HepG2 (cell line): ENCODE data around the gene ADCY7. TPM values are rescaled to one million over a fixed set of nuclear protein-coding genes. Genes with fewer than 3 reads are reported as not detected.

Source experiments
- CBFB ChIP-seq: sonication (generic); formaldehyde crosslinking; IDR thresholded peaks from 2 replicates; pipeline ENCODE4 v1.4.0; 2020; ENCODE audit warnings: missing genetic modification reagents
- FOXP1 ChIP-seq, 2 experiments: fragments of 450-650 bp in 1 of 2; IDR thresholded peaks; 2 replicates each; pipeline ENCODE4 v1.6.1; 2017 to 2018; ENCODE audit warnings: antibody characterized with exemption in 1 of 2
- GATAD2A ChIP-seq: IDR thresholded peaks from 2 replicates; pipeline ENCODE4 v1.6.1; 2016
- HIC2 ChIP-seq: sonication (generic); formaldehyde crosslinking; IDR thresholded peaks from 2 replicates; pipeline ENCODE4 v1.9.0; 2022; ENCODE audit warnings: low read depth, missing genetic modification reagents
- HMG20B ChIP-seq: conservative IDR thresholded peaks from 2 replicates; pipeline ENCODE4 v1.6.1; 2016; ENCODE audit warnings: missing genetic modification reagents, missing compliant biosample characterization
- SOX6 ChIP-seq, 2 experiments: fragments of 450-650 bp in 1 of 2; sonication (generic) in 1 of 2; formaldehyde crosslinking in 1 of 2; IDR thresholded peaks; 2 replicates each; pipeline versions ENCODE4 v1.4.0 to v1.6.1; 2017 to 2020; ENCODE audit warnings: antibody characterized with exemption in 1 of 2, mild to moderate bottlenecking in 1 of 2, missing genetic modification reagents in 1 of 2
- ZBTB43 ChIP-seq: sonication (generic); formaldehyde crosslinking; conservative IDR thresholded peaks from 2 replicates; pipeline ENCODE4 v1.4.0; 2020; ENCODE audit warnings: missing genetic modification reagents
- ZNF12 ChIP-seq: sonication (generic); formaldehyde crosslinking; IDR thresholded peaks from 2 replicates; pipeline ENCODE4 v1.5.0; 2020; ENCODE audit warnings: missing genetic modification reagents
- ZNF292 ChIP-seq: sonication (generic); formaldehyde crosslinking; IDR thresholded peaks from 2 replicates; pipeline ENCODE4 v1.8.1; 2022; ENCODE audit warnings: mild to moderate bottlenecking, low read depth, missing genetic modification reagents, borderline replicate concordance
- polyA plus RNA-seq, 8 experiments: library from polyadenylated mRNA; depleted of rRNA in 3 of 8; stranded (reverse) in 7 of 8; unstranded in 1 of 8; fragments of >200 nt; fragmentation: Illumina TruSeq in 4 of 8; extraction: Trizol in 4 of 8; gene quantifications; 2 replicates each; pipeline versions ENCODE4 v1.2.1 to v1.2.3, GENCODE V29; 2011 to 2016; ENCODE audit warnings: low read depth in 4 of 8, missing spikeins in 1 of 8, mixed read lengths in 1 of 8; ENCODE audit not compliant: insufficient read depth in 1 of 8
- total RNA-seq, 5 experiments: library from RNA; depleted of rRNA; stranded (reverse); fragments of >200 nt; fragmentation: Illumina TruSeq; extraction: Trizol; gene quantifications; 2 replicates each; pipeline ENCODE4 v1.2.3, GENCODE V29; 2016; ENCODE audit warnings: low read depth in 1 of 5
- TF ChIP-seq, protein P1 (sequence below): IDR thresholded peaks from 2 replicates; pipeline ENCODE4 v1.6.1; 2016
- TF ChIP-seq, protein P2 (sequence below): IDR thresholded peaks from 2 replicates; pipeline ENCODE4 v1.6.1; 2016; ENCODE audit warnings: missing compliant biosample characterization, missing genetic modification reagents, borderline replicate concordance
- TF ChIP-seq, protein P3 (sequence below), 2 experiments: IDR thresholded peaks; 2 replicates each; pipeline ENCODE4 v1.6.1; 2011 to 2012; ENCODE audit warnings: low read length in 2 of 2, borderline replicate concordance in 1 of 2, low read depth in 1 of 2, mild to moderate bottlenecking in 1 of 2, moderate library complexity in 1 of 2

The ADCY7 gene
- total and polyA plus RNA-seq, 2 of the 13 experiments (the other 11 are each of a cell fraction or from before 2014, with no cell fraction given) = 2.2 to 4.3 TPM

DNA sequence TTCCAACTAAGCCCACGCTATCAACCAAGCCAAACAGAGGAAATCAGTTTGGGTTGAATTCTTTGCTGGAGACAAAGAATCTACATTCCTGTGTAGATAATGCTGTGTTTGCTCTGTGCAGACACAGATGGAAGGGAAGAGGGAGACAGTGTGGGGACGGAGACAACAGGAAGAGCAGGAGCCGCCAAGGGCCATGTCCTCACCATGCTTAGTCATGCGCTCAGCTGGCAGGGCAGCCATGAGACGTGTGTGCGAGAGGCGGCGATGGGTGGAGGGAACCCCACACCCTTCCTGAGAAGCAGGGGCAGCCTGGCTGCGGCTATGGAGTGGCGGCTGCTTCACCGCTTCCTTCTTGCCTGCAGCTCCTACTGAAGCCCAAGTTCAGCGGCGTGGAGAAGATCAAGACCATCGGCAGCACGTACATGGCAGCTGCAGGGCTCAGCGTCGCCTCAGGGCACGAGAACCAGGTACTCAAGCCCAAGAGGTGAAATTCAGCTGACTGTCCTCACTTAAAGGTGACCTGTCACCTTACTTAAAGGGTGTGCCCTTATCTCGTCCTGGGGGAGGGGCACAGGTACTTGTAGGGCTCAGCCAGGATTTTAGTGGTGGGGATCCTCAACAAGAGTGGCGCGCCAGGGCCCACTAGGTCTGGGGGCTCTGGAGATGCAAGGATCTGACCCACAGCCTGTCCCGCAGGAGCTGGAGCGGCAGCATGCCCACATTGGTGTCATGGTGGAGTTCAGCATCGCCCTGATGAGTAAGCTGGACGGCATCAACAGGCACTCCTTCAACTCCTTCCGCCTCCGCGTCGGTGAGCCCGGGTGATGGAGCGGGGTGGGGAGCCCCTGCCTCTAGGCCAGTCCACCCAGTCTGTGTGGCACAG is 47.5 kb downstream of the ADCY7 start (continued):
- TF ChIP-seq HIC2 (0 out of 2 replicates have a peak, but pooled peaks have one; percentile 22), ZNF292 (CRISPR knock-in tag) (0 out of 2 replicates have a peak, but pooled peaks have one; percentile 36), SOX6 (IDR thresholded peaks at IDR 0.05) (no peak), SOX6 (CRISPR knock-in tag; IDR thresholded peaks at IDR 0.05) (peak; percentile 85), HMG20B (CRISPR knock-in tag) (peak; percentile 46; the same call in 1 of the 2 replicates), ZNF12 (CRISPR knock-in tag) (peak; percentile 60; the same call in 1 of the 2 replicates), CBFB (CRISPR knock-in tag) (0 out of 2 replicates have a peak, but pooled peaks have one; percentile 24), ZBTB43 (CRISPR knock-in tag) (0 out of 2 replicates have a peak, but pooled peaks have one; percentile 44), GATAD2A (CRISPR knock-in tag) (0 out of 2 replicates have a peak, but pooled peaks have one; percentile 46), FOXP1 (IDR thresholded peaks at IDR 0.05) (no peak), FOXP1 (CRISPR knock-in tag; IDR thresholded peaks at IDR 0.05) (peak; percentile 64)
- TF ChIP-seq, protein P1, sequence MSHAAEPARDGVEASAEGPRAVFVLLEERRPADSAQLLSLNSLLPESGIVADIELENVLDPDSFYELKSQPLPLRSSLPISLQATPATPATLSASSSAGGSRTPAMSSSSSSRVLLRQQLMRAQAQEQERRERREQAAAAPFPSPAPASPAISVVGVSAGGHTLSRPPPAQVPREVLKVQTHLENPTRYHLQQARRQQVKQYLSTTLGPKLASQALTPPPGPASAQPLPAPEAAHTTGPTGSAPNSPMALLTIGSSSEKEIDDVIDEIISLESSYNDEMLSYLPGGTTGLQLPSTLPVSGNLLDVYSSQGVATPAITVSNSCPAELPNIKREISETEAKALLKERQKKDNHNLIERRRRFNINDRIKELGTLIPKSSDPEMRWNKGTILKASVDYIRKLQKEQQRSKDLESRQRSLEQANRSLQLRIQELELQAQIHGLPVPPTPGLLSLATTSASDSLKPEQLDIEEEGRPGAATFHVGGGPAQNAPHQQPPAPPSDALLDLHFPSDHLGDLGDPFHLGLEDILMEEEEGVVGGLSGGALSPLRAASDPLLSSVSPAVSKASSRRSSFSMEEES (CRISPR knock-in tag) = peak; percentile 74
- TF ChIP-seq, protein P2, sequence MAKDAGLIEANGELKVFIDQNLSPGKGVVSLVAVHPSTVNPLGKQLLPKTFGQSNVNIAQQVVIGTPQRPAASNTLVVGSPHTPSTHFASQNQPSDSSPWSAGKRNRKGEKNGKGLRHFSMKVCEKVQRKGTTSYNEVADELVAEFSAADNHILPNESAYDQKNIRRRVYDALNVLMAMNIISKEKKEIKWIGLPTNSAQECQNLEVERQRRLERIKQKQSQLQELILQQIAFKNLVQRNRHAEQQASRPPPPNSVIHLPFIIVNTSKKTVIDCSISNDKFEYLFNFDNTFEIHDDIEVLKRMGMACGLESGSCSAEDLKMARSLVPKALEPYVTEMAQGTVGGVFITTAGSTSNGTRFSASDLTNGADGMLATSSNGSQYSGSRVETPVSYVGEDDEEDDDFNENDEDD (CRISPR knock-in tag) = peak; percentile 57
- TF ChIP-seq, protein P3, sequence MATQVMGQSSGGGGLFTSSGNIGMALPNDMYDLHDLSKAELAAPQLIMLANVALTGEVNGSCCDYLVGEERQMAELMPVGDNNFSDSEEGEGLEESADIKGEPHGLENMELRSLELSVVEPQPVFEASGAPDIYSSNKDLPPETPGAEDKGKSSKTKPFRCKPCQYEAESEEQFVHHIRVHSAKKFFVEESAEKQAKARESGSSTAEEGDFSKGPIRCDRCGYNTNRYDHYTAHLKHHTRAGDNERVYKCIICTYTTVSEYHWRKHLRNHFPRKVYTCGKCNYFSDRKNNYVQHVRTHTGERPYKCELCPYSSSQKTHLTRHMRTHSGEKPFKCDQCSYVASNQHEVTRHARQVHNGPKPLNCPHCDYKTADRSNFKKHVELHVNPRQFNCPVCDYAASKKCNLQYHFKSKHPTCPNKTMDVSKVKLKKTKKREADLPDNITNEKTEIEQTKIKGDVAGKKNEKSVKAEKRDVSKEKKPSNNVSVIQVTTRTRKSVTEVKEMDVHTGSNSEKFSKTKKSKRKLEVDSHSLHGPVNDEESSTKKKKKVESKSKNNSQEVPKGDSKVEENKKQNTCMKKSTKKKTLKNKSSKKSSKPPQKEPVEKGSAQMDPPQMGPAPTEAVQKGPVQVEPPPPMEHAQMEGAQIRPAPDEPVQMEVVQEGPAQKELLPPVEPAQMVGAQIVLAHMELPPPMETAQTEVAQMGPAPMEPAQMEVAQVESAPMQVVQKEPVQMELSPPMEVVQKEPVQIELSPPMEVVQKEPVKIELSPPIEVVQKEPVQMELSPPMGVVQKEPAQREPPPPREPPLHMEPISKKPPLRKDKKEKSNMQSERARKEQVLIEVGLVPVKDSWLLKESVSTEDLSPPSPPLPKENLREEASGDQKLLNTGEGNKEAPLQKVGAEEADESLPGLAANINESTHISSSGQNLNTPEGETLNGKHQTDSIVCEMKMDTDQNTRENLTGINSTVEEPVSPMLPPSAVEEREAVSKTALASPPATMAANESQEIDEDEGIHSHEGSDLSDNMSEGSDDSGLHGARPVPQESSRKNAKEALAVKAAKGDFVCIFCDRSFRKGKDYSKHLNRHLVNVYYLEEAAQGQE (IDR thresholded peaks at IDR 0.05; ENCODE audit: borderline replicate concordance in 1 of 2, low read depth in 1 of 2, low read length in 2 of 2) = no peak
